OCI-LY1 (cell line): ENCODE data around the gene CCDC43.

Experiments
- CTCF ChIP-seq: fragments of 200-600 bp; sonication (generic), shearing (Covaris generic); IDR thresholded peaks from 2 replicates; pipeline ENCODE4 v1.5.1; 2017; ENCODE audit warnings: mild to moderate bottlenecking, antibody characterized with exemption, low read length, moderate library complexity, mixed read lengths
- EZH2 ChIP-seq: fragments of 200-600 bp; sonication (generic), shearing (Covaris generic); IDR thresholded peaks from 2 replicates; pipeline ENCODE4 v1.8.0; 2017; ENCODE audit warnings: borderline replicate concordance, mixed run types, mild to moderate bottlenecking, antibody characterized with exemption, low read length, moderate library complexity, mixed read lengths

- no peak for TF ChIP-seq CTCF
- TF ChIP-seq EZH2 = no peak
These were observed 1.8 kb downstream of the CCDC43 start for GRCh38 chr17:44687756-44688155.
